ENCODE data around the gene CSDE1. TPM values are rescaled to one million over a fixed set of nuclear protein-coding genes. Genes with fewer than 3 reads are reported as not detected.

Gene CSDE1
- total RNA-seq, 4 donors from 2014 or later, result 548 to 1,437 (median 734) TPM

GRCh38 chr1:114668373-114668772, 89.4 kb downstream of the CSDE1 start:
- TF ChIP-seq POLR2A (IDR thresholded peaks at IDR 0.05) (no peak), CTCF (IDR thresholded peaks at IDR 0.05) (no peak)
- Histone ChIP-seq H3K4me3 (replicated peaks in 1 of 3) (no peak overlapping the region), H3K4me1 (peaks cover 0 to 4% of the 10 kb centered on the region in 2 donors), H3K27ac (no peak overlapping the region), H3K9me3 (no peaks in the 10 kb centered on the region), H3K27me3 (no peaks in the 10 kb centered on the region), H3K36me3 (no peaks in the 10 kb centered on the region)
- intact Hi-C loops (cut with DNase I), result no loop called here
- 88 to 89% methylated on average over 4 of the region's 4 CpGs for whole genome bisulfite sequencing, 2 donors
- no peak for DNase-seq

GRCh38 chr1:114666954-114667353, 90.8 kb downstream of the CSDE1 start:
- intact Hi-C loops (cut with DNase I), result no loop called here
- no peak for DNase-seq
- TF ChIP-seq POLR2A (IDR thresholded peaks at IDR 0.05) (no peak), CTCF (IDR thresholded peaks at IDR 0.05) (no peak)
- no peak overlapping the region for H3K4me3 ChIP-seq (replicated peaks in 1 of 3)
- H3K27me3 ChIP-seq, result no peaks in the 10 kb centered on the region
- H3K27ac ChIP-seq, result no peak overlapping the region
- peaks cover 0 to 4% of the 10 kb centered on the region in 2 donors for H3K4me1 ChIP-seq
- no peaks in the 10 kb centered on the region for H3K36me3 ChIP-seq
- H3K9me3 ChIP-seq, result no peaks in the 10 kb centered on the region
- 92 to 95% methylated on average over 3 of the region's 3 CpGs for WGBS, 2 donors

Small RNAs within 50 kb of the gene (small RNA-seq; reads per million reads assigned to genes)
- gene RN7SL432P (not detected), gene RNY1P13 (not detected)

Other genes with a start within 250 kb of the CSDE1 start
- 100 to 1,000 TPM in 1 of 4 donors, 10 to 100 TPM in 3; 53.9 to 112 (median 58.0) TPM for gene TRIM33, start 246.8 kb downstream of the CSDE1 start, total RNA-seq
- gene BCAS2, start 176.4 kb downstream of the CSDE1 start, total RNA-seq, result 10 to 100 TPM; 30.8 to 52.5 (median 46.9) TPM
- 1 to 10 TPM; 2.6 to 3.9 (median 3.8) TPM for gene DENND2C, start 87.9 kb downstream of the CSDE1 start, total RNA-seq
- not detected for gene AMPD1, start 62.4 kb downstream of the CSDE1 start, total RNA-seq
- gene NRAS, start 41.2 kb downstream of the CSDE1 start, total RNA-seq, result 10 to 100 TPM; 27.6 to 39.0 (median 31.0) TPM
- 10 to 100 TPM; 24.2 to 41.8 (median 37.4) TPM for gene SIKE1, start 22.7 kb upstream of the CSDE1 start, total RNA-seq
- gene SYCP1, start 96.9 kb upstream of the CSDE1 start, total RNA-seq, result under 1 TPM in 1 of 4 donors, not detected in 3; 0.13 TPM

Measured in thyroid gland (tissue), 4 donors.